NOMO-1 treated with dmso at 0.1 percent for 144 hours (cell line): Measurements from ENCODE around the gene ATP9A.
"Not testable (repeated sequence)": the region's sequence is repeated elsewhere in the genome, so short reads cannot be mapped to it uniquely, and the experiment has no call there.

Source experiments
- DNase-seq: peaks from one replicate; lab custom pipeline; 2025; ENCODE audit not compliant: unreplicated experiment; lab: John Stamatoyannopoulos, UW

The ATP9A gene

GRCh38 chr20:51731731-51732095, 36.5 kb downstream of the ATP9A start:
- no peak for DNase-seq

- no peak for DNase-seq
These were observed 38.4 kb downstream of the ATP9A start for GRCh38 chr20:51729771-51730170.

GRCh38 chr20:51728737-51729136, 39.5 kb downstream of the ATP9A start:
- no peak for DNase-seq

GRCh38 chr20:51727872-51728271, 40.3 kb downstream of the ATP9A start:
- DNase-seq, result no peak

- DNase-seq, result no peak
These were observed 42.5 kb downstream of the ATP9A start for GRCh38 chr20:51725584-51726176.

- not testable (repeated sequence) for DNase-seq
These were observed 45.2 kb downstream of the ATP9A start for GRCh38 chr20:51723026-51723425.

GRCh38 chr20:51722246-51722645, 45.9 kb downstream of the ATP9A start:
- DNase-seq, result not testable (repeated sequence)

- no peak for DNase-seq
These were observed 47.3 kb downstream of the ATP9A start for GRCh38 chr20:51720854-51721253.

- no peak for DNase-seq
These were observed 47.8 kb downstream of the ATP9A start for GRCh38 chr20:51720384-51720783.

- DNase-seq, result no peak
These were observed 52.4 kb downstream of the ATP9A start for GRCh38 chr20:51715856-51716185.

- DNase-seq, result no peak
These were observed 52.9 kb downstream of the ATP9A start for GRCh38 chr20:51715163-51715855.

GRCh38 chr20:51713213-51713598, 55.0 kb downstream of the ATP9A start:
- DNase-seq, result no peak

- no peak for DNase-seq
These were observed 55.5 kb downstream of the ATP9A start for GRCh38 chr20:51712501-51713212.

- no peak for DNase-seq
These were observed 56.8 kb downstream of the ATP9A start for GRCh38 chr20:51711426-51711825.

GRCh38 chr20:51710361-51710894, 57.8 kb downstream of the ATP9A start:
- DNase-seq, result no peak

GRCh38 chr20:51705400-51705799, 62.8 kb downstream of the ATP9A start:
- DNase-seq, result no peak

- no peak for DNase-seq
These were observed 64.5 kb downstream of the ATP9A start for GRCh38 chr20:51703400-51704287.

GRCh38 chr20:51702556-51702955, 65.6 kb downstream of the ATP9A start:
- no peak for DNase-seq

- DNase-seq, result no peak
These were observed 67.3 kb downstream of the ATP9A start for GRCh38 chr20:51700809-51701285.

- DNase-seq, result no peak
These were observed 69.9 kb downstream of the ATP9A start for GRCh38 chr20:51698252-51698651.
